ENCODE data around the gene ZNF609. TPM values are rescaled to one million over a fixed set of nuclear protein-coding genes. Genes with fewer than 3 reads are reported as not detected.

ZNF609 gene
- total and polyA plus RNA-seq, 2 of the 13 experiments (the other 11 are each of a cell fraction or from before 2014, with no cell fraction given): 8.9 to 9.9 TPM

GRCh38 chr15:64732156-64732860 is 271.9 kb downstream of the ZNF609 start (continued):
- TF ChIP-seq TFE3 (CRISPR knock-in tag; IDR thresholded peaks at IDR 0.05) (no peak), ARHGAP35 (CRISPR knock-in tag; IDR thresholded peaks at IDR 0.05; ENCODE audit: borderline replicate concordance) (no peak), SOX13 (IDR thresholded peaks at IDR 0.05) (no peak), SOX13 (CRISPR knock-in tag; conservative IDR thresholded peaks at IDR 0.05 in 1 of 2, IDR thresholded peaks at IDR 0.05 in 1 of 2) (peak in 1 of 2 experiments; percentile 70; a peak in 2 of 4 replicates), ZBTB25 (CRISPR knock-in tag; IDR thresholded peaks at IDR 0.05) (no peak), ZNF607 (CRISPR knock-in tag; IDR thresholded peaks at IDR 0.05; ENCODE audit: borderline replicate concordance) (no peak), ZNF260 (CRISPR knock-in tag; IDR thresholded peaks at IDR 0.05; ENCODE audit: borderline replicate concordance, low read depth) (no peak), CENPX (CRISPR knock-in tag; IDR thresholded peaks at IDR 0.05) (no peak), TCF7 (IDR thresholded peaks at IDR 0.05; ENCODE audit: low read depth) (peak; percentile 35; the same call in 1 of the 2 replicates), HOXA3 (CRISPR knock-in tag; IDR thresholded peaks at IDR 0.05) (peak; percentile 65), ZBTB10 (CRISPR knock-in tag; IDR thresholded peaks at IDR 0.05; ENCODE audit: borderline replicate concordance) (no peak), IRX3 (CRISPR knock-in tag; IDR thresholded peaks at IDR 0.05; ENCODE audit: borderline replicate concordance, low read depth) (no peak), PLSCR1 (CRISPR knock-in tag; IDR thresholded peaks at IDR 0.05; ENCODE audit: borderline replicate concordance) (no peak), STAG1 (CRISPR knock-in tag; IDR thresholded peaks at IDR 0.05) (peak; percentile 30; the same call in 1 of the 2 replicates), PATZ1 (CRISPR knock-in tag; IDR thresholded peaks at IDR 0.05) (peak; percentile 44; the same call in 1 of the 2 replicates), ZNF329 (CRISPR knock-in tag; IDR thresholded peaks at IDR 0.05; ENCODE audit: low read depth) (no peak), ZNF224 (CRISPR knock-in tag; IDR thresholded peaks at IDR 0.05) (no peak), ZNF484 (CRISPR knock-in tag; IDR thresholded peaks at IDR 0.05; ENCODE audit: borderline replicate concordance, low read depth) (no peak), HNF4G (IDR thresholded peaks at IDR 0.05; ENCODE audit: borderline replicate concordance, low read depth, low read length) (peak; percentile 84), HNF4G (CRISPR knock-in tag; IDR thresholded peaks at IDR 0.05; ENCODE audit: borderline replicate concordance, low read depth) (peak; percentile 73; the same call in 1 of the 2 replicates)
